22Rv1 (cell line): ENCODE measurements around the gene P4HB.

Source experiments
- H3K27ac ChIP-seq: fragments of 450-650 bp; 2 replicates; pipeline ENCODE4 v1.5.1; 2017
- ZFX ChIP-seq: fragments of 450-650 bp; IDR thresholded peaks from 2 replicates; pipeline ENCODE4 v1.6.1; 2017; ENCODE audit warnings: antibody characterized with exemption, borderline replicate concordance
- TF ChIP-seq, protein P1 (sequence below): fragments of 450-650 bp; IDR thresholded peaks from 2 replicates; pipeline ENCODE4 v1.5.1; 2017; ENCODE audit warnings: mild to moderate bottlenecking

Gene P4HB

GRCh38 chr17:81803728-81804558 is 56.4 kb downstream of the P4HB start, which contains the start of gene GCGR:
GCGR (plus strand) TSS chr17:81804150; CDS start chr17:81809019, 4,869 bp downstream.
- no peak for TF ChIP-seq ZFX
- TF ChIP-seq, protein P1, sequence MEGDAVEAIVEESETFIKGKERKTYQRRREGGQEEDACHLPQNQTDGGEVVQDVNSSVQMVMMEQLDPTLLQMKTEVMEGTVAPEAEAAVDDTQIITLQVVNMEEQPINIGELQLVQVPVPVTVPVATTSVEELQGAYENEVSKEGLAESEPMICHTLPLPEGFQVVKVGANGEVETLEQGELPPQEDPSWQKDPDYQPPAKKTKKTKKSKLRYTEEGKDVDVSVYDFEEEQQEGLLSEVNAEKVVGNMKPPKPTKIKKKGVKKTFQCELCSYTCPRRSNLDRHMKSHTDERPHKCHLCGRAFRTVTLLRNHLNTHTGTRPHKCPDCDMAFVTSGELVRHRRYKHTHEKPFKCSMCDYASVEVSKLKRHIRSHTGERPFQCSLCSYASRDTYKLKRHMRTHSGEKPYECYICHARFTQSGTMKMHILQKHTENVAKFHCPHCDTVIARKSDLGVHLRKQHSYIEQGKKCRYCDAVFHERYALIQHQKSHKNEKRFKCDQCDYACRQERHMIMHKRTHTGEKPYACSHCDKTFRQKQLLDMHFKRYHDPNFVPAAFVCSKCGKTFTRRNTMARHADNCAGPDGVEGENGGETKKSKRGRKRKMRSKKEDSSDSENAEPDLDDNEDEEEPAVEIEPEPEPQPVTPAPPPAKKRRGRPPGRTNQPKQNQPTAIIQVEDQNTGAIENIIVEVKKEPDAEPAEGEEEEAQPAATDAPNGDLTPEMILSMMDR: no peak
- no peak within 1 kb of the TSS for H3K27ac ChIP-seq

DNA sequence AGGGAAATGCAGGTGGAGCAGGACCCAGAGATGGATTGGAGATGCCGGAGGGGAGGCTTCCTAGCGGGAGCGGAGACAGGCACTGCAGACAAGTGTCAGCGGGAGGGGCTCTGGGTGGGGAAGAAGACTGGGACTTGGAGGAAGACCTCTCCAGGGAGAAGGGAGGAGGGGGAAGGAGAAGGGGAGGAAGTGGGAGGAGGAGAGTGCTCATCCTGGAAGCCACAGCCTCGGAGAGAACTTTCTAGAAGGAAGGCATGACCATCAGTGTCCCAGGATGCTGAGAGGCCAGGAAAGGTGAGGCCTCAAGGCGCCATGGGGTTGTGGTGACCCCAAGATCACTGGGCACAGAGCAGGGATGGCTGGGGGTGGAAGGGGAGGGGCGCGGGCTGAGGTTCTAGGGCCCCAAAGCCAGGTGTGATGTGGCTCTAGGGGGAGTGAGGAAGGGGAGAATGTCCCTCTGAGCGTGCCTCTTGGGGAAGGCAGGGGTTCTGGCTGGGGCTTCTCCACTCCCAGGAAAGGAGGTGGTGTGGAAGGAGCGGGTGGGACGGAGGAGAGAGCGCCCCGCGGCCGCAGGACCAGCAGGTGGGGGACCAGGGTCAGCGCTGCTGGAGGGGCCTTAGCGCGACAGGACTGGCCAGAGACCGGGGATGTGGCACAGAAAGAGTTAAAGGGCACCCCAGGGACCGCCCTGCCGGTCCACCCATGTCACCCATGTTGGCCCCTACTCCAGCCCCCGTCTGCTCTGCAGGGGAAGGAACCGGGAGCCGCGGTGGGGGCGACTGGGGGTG is 57.3 kb downstream of the P4HB start:
- TF ChIP-seq, protein P1: no peak
- no peak for TF ChIP-seq ZFX
- H3K27ac ChIP-seq: no peak overlapping the region

GRCh38 chr17:81802048-81802758 is 58.1 kb downstream of the P4HB start:
- TF ChIP-seq, protein P1: no peak
- TF ChIP-seq ZFX: no peak
- H3K27ac ChIP-seq: no peak overlapping the region

GRCh38 chr17:81801327-81801726 is 59.0 kb downstream of the P4HB start:
- TF ChIP-seq, protein P1: no peak
- no peak for TF ChIP-seq ZFX
- H3K27ac ChIP-seq: no peak overlapping the region

- no peak overlapping the region for H3K27ac ChIP-seq
- no peak for TF ChIP-seq ZFX
- TF ChIP-seq, protein P1: no peak
Measured at GRCh38 chr17:81794509-81794908, 65.8 kb downstream of the P4HB start.

- no peak for TF ChIP-seq ZFX
- TF ChIP-seq, protein P1: no peak
- no peak overlapping the region for H3K27ac ChIP-seq
Measured at GRCh38 chr17:81794074-81794476, 66.3 kb downstream of the P4HB start.
